GM18507 (cell line): ENCODE data around the gene MUSTN1.

Source experiments
- DNase-seq: peaks from one replicate; pipeline ENCODE4 v3.0.0; 2011; ENCODE audit warnings: low read depth; ENCODE audit not compliant: insufficient read length; ENCODE audit errors: extremely low spot score
- FAIRE-seq: peaks from 2 replicates; lab custom pipeline; 2011; peaks lifted over from hg19 to GRCh38; lab: Jason Lieb, UNC

Gene MUSTN1

DNA sequence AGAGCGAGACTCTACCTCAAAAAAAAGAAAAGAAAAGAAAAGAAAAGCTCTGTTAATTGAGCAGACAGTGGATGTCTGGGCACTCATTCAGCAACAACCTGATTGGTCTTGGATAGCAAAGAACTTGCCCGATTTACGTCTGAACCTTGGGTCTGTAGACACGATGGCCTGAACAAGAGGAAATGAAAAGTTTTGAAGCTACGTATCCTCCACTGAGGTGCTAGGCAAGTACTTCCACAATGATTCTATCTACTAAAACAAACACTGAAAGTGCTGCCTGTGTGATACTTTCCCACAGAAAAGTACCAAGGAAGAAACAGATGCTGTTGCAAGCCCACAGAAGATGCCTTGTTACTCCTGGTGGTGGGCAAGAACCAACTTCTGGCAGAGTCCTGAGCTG, 21.8 kb upstream of the MUSTN1 start:
- FAIRE-seq (peak; percentile 5), DNase-seq (no peak)

DNA sequence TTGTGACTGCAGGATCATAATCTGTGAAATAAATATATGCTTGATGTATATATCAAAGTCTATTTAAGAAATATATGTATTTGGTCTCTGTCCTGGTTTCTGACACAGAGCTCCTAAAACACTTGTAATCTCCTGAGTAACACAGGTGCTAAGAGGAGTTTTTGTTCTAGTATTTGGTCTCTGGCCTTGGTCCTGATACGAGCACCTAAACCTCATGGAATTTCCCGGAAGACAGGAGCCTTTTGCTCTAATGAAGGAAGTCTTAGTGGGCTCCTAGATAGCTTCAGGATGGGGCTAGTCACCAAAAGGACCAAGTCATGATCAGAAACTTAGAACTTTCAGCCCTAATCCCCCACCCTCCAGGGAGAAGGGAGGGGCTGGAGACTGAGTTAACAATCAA, 19.2 kb upstream of the MUSTN1 start:
- DNase-seq, result no peak
- no peak for FAIRE-seq

DNA sequence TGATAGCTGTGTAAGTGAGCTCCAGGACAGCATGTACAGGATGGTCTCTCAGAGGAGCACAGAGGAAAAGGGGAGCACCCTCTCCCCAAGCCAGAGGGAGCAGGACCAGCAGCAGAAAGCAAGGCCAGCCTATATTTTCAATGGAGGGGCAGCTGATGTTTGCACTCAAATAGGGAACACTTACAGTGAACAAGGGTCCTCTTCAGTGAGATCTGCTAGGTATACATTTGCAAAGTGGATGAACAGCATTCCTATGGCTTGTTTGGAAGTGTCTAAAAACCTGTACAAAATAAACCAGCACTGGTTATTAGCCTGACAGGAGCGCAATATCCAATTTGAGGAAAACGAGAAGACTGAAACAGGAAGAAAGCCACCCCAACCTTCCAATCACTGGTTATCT, 17.6 kb upstream of the MUSTN1 start:
- FAIRE-seq (no peak), DNase-seq (no peak)

GRCh38 chr3:52851348-52851747, 16.5 kb upstream of the MUSTN1 start:
- DNase-seq (no peak), FAIRE-seq (peak; percentile 45)

DNA sequence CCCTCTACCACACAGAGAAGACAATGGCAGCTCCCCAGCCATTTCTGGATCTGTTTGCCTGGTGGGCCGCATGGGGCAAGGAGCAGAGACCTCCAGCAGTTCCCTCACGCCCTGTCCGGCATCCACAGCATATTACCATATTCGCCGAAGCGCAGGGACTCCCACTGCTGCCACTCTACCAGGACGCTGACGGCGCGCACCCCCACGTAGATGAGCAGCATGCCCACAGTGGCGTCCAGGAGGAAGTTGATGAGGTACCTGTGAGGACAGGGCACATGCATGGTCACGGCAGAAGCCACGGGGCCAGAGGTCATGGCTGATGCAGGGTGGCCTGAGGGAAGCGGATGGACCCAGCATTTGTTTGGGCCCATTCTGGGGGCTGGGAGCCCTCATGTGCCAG, 14.8 kb upstream of the MUSTN1 start:
- DNase-seq (no peak), FAIRE-seq (no peak)

DNA sequence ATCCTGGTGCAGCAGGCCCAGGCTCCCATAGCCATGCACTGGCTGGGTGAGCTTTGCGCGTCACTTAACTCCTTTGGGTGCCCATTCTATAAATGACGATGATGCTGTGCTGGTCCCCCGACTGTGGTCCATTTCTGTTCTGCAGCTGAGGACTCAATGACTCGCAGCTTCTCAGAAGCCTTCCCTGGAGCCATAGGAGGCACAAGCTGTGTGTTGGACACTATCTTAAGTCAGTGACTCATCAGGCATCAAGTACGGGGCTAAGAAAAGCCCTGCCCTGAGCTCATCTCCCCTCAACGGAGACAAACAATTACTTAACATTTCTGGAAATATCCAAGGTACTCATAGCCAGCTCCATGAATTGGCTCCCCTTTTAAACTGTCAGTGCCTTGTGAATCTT, 13.8 kb upstream of the MUSTN1 start:
- DNase-seq (no peak), FAIRE-seq (no peak)

DNA sequence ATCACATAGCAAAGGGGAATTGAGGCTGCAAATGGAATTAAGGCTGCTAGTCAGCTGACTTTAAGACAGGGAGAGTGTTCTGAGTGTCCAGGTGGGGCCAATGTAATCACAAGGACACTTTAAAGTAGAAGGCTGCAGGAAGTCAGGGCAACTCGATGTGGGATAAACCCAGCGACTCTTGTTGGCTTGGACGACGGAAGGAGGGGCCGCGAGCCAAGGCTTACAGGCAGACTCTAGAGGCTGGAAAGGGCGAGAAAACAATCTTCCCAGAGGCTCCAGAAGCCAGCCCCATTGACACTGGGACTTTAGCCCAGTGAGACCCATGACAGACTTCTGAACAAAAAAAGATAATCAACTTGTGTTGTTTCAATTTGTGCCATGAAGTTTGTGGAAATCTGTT, 12.9 kb upstream of the MUSTN1 start:
- DNase-seq (no peak), FAIRE-seq (no peak)

DNA sequence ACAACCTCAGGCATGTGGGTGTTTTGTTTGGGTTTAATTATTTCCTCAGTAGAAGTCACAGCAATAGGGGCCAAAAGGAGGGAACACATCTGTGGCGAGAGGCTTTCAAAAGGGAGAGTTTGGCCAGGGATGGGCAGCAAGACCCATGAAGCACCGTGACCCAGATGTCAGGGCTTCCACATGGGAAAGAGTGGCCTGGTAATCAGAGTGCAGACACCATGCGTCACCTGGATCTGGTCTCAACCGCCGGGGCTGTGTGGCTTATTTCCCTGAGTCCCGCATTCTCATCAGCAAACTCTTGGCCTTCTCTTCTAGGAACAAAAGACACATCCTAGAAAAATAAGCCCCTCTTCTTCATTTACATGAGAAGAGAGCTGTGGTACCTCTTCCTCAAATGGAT, 12.4 kb upstream of the MUSTN1 start:
- FAIRE-seq (no peak), DNase-seq (no peak)

DNA sequence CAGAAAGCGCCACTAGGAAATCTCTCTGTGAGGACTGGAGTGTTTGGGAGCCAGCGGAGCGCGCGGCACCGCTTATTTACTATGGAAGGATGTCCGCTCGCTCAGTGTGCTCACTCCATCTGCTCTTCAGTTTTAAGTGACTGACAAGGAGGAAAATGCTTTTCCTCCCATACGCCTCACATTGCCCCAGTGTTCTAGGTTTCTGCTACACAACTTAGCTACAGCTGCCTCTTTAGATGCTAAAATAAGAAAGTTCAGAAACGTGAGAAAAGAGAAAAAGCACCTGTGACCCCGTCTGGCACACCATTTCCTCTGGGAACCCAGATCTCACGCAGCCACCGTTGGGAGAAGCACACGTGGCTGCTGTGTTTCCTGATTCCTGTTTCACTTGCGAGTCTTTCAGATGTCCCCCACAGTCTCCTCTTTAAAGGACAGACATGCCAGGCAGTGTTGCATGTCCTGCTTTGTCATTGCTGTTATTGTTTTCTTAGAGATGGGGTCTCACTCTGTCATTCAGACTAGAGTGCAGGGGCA, 11.7 kb upstream of the MUSTN1 start:
- DNase-seq, result peak; percentile 47
- FAIRE-seq, result peak; percentile 94

GRCh38 chr3:52845691-52846431, 11.0 kb upstream of the MUSTN1 start:
- no peak for FAIRE-seq
- DNase-seq, result no peak

DNA sequence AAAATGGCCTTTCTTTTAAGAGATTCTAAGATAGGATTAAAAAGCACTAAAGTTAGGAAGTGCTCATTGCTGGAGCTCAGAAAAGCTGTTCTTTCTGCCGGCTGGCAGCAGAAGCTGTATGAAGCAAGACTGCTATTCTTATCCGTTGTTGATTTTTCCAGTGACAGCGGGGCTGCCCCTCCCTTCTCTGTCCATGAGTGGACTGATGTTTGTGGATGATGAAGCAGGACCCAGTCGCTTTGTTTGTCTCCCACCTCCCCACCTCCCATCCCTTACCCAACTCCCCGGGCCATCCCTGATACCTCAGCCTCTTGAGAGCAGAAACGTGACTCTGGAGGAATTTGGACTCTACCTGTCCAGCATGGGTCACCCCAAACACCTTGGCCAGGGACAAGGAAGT, 10.3 kb upstream of the MUSTN1 start:
- no peak for DNase-seq
- FAIRE-seq, result no peak

DNA sequence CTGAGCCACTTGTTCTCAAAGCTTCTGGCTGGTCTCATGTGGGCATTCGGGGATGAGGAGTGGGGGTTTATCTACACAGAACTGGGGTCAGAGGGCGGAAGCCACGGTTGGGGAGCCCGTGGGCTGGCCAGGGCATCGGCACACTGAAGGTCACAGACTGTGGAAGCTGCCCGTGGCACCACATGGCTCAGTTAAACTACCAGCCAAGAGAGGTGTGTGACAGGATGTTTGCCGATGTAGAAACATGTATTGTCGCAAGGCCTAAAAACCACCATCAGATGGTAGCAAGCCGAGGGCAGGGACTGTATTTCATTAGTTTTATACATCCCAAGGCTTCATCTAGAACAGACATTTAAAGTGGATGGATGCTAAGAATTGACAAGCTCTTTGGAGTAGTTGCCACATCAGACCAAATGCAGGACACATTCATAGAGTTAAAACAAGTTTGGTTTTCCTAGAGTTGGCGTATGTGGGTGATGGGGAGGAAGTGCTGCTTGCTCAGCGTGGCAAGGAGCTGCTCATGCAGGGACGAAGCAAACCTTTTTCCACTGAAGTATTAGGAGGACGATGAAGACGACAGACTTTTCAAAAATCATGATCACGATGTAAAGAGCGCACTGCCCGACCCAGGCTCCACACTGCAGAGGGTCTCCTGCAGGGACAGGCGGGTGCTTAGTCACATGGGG, 9.6 kb upstream of the MUSTN1 start:
- FAIRE-seq, result peak; percentile 63

DNA sequence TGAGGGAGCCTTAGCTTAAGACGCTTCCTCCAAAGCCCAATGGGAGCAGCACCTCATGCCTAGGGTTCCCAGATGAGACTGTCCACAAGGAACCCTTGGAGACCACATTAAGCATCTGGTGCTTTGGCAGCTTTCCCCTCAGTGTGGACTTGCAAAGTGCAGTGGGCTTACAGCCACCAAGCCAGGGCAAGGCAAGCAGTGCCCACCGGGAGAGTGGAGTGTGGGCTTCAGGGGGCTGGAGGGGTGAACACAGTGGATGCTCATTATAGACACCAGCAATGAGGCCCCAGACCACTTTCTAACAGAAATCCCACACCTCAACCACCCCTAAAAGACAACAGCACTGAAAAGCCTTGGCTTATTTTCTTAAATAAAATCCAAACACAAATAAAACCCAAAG, 9.1 kb upstream of the MUSTN1 start:
- DNase-seq (no peak), FAIRE-seq (no peak)

More for the DNA sequence above, 9.6 kb upstream of the MUSTN1 start:
- no peak for DNase-seq

- FAIRE-seq, result no peak
- no peak for DNase-seq
Observed at GRCh38 chr3:52843108-52843865, 8.5 kb upstream of the MUSTN1 start.

- DNase-seq, result no peak
- no peak for FAIRE-seq
Observed at GRCh38 chr3:52842424-52842823, 7.6 kb upstream of the MUSTN1 start.

DNA sequence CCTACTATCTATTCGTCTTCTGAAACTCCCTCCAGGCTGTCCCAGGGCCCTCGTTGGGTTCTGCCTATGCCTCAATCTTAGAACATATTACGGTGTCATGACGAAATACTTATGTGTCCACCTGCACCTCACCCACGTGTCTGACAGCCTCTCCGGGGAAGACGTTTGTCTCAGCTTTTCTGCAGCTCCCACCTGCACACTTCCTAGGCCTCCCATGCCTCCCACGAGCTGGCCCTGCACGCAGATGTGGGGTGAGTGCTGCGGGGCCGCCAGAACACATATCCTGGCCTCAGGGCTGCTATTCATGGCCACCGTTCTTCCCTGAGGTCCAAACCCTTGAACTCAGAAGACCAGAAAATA, 7.1 kb upstream of the MUSTN1 start:
- DNase-seq (no peak), FAIRE-seq (no peak)

DNA sequence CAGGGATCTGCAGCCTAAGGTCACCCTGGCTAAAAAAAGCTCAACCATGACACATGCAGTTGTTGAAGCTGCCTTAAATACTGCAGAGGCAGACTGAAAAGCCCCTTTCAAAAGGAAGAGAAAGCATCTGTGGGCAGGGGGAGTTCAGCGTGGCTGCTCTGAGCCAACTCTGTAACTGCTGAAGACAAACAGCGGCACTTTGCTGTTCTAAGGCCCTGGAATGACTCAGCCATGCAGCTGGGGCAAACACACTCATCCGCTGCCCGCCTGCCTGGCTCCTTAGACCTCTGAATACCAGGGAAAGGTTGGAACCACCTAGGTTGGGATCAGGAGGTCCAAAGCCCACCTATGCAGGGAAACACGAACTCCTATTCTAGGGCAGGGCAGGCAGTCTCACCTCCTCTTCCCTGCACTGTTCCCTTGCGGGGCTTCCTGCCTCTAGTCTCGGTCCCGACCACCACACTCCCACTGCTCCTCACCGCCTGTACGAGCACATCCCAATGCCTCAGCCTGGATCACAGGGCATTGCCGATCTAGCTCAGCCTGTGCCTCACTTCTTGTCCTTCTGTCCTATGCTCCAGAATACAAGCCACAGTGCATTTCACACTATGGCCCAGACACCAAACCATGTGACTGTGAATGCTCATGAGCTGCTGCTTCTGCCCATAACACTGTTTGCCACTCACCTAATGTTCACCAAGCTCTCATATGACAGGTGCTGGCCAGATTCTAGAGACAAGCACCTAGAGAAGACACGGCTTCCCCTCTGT, 6.6 kb upstream of the MUSTN1 start:
- no peak for FAIRE-seq

GRCh38 chr3:52839892-52840545, 5.2 kb upstream of the MUSTN1 start:
- DNase-seq, result no peak
- no peak for FAIRE-seq

More for the DNA sequence above, 6.6 kb upstream of the MUSTN1 start:
- DNase-seq, result no peak

GRCh38 chr3:52839268-52839575, 4.4 kb upstream of the MUSTN1 start:
- DNase-seq, result no peak
- FAIRE-seq, result no peak
